Cardiac septum (tissue), 1 donor: ENCODE measurements around the gene RAB39A. TPM values are rescaled to one million over a fixed set of nuclear protein-coding genes. Genes with fewer than 3 reads are reported as not detected.
A peak's percentile ranks its signal among the peaks of the same experiment; 100 is the strongest.

Experiments used
- DNase-seq: peaks from one replicate; pipeline ENCODE4 v3.0.0-alpha.2; 2020; ENCODE audit warnings: low spot score
- intact Hi-C: fragments of 100-400 bp; cut with DNase I; formaldehyde crosslinking; loops from one replicate; pipeline ENCODE4 v1.14.0; 2022
- total RNA-seq: library from RNA; stranded (reverse); fragmentation: NEBNext Ultra II Directional; extraction: Animal tissue kit (Norgen Biotek cat#: 25700); gene quantifications from one replicate; pipeline ENCODE4 v1.2.1, GENCODE V29; 2021
- donor health status: DM: no; HTN: no; CAD: no.

Gene RAB39A
- total RNA-seq, 1 donor from 2014 or later, result 0.54 TPM

- intact Hi-C loops, result no loop called here
- DNase-seq, result no peak
Observed at GRCh38 chr11:107956543-107956942, 28.3 kb downstream of the RAB39A start.

- DNase-seq, result no peak
- intact Hi-C loops, result no loop called here
Observed at GRCh38 chr11:107957109-107957588, 28.9 kb downstream of the RAB39A start.

DNA sequence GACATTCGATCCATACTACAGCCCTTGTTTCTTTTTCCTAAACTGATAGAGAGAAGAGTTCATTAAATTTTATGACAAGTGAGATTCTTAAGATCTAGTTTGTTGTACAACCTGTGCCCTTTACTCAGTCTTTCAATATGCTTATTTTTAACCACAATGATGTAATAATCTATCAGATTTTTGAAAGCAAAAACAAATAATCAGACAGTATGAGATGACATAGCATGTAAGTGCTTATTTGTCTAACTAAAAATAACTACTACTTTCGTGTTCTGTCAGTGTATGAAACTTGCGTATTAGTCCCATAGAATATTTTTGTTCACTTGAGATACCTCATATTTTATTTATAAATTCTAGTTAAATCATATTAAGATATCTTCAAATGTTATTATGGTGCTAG is 33.2 kb downstream of the RAB39A start:
- no peak for DNase-seq
- intact Hi-C loops, result no loop called here

DNA sequence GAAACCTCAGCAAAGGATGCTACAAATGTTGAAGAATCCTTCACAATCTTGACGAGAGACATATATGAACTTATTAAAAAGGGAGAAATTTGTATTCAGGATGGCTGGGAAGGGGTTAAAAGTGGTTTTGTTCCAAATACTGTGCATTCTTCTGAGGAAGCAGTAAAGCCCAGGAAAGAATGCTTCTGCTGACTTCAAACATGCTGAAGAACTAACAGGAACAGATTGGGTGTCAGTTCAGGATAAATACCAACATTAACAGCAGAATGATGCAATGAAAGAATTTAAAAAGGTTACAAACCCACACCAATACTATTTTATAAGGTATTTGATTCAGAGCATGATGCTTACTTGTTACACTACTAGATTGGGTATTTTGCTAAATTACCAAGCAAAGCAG is 33.9 kb downstream of the RAB39A start:
- intact Hi-C loops, result no loop called here
- DNase-seq, result no peak

DNA sequence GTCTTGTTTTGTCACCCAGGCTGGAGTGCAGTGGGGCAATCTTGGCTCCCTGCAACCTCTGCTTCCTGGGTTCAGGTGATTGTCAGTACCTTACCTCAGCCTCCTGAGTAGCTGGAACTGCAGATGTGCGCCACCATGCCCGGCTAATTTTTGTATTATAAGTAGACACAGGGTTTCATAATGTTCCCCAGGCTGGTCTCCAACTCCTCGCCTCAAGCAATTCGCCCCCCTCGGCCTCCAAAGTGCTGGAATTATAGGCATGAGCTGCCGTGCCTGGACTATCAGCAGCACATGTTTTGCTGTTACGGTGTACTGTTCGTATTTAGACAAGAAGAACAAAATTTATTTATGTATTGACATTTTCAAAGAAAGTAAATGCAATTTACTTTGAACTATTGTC is 34.8 kb downstream of the RAB39A start:
- DNase-seq, result no peak
- intact Hi-C loops, result no loop called here

- intact Hi-C loops, result no loop called here
- no peak for DNase-seq
Observed at GRCh38 chr11:107969219-107969618, 41.0 kb downstream of the RAB39A start.

GRCh38 chr11:107970049-107970448 is 41.8 kb downstream of the RAB39A start:
- intact Hi-C loops, result no loop called here
- DNase-seq, result no peak

- no peak for DNase-seq
- intact Hi-C loops, result no loop called here
Observed at GRCh38 chr11:107973641-107974040, 45.4 kb downstream of the RAB39A start.

GRCh38 chr11:107988397-107989158 is 60.3 kb downstream of the RAB39A start:
- intact Hi-C loops, result no loop called here
- DNase-seq, result no peak

DNA sequence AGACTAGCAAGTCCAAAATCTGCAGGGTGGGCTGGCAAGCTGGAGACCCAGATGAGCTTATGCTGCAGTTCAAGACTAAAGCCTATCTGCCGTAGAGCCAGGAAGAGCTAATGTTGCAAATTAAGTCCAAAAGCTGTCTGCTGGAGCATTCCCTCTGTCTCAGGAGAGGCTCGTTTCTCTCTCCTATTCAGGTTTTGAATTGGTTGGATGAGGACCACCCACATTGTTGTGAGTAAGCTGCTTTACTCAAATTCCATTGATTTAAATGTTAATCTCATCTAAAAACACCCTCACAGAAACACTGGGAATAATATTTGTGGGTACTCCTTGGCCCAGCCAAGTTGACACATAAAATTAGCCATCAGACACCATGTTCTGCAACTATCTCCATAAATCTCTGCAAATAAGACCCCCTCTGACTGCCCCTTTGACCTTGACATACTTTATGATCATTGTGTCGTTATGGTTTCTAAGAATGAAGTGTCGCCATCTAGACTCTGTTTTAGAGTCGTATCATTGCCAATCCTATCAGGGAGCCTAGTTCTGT is 63.7 kb downstream of the RAB39A start:
- intact Hi-C loops, result no loop called here
- no peak for DNase-seq

GRCh38 chr11:107996006-107996776 is 67.9 kb downstream of the RAB39A start:
- intact Hi-C loops, result no loop called here
- DNase-seq, result no peak

GRCh38 chr11:107998761-107999160 is 70.5 kb downstream of the RAB39A start:
- DNase-seq, result no peak
- intact Hi-C loops, result no loop called here

DNA sequence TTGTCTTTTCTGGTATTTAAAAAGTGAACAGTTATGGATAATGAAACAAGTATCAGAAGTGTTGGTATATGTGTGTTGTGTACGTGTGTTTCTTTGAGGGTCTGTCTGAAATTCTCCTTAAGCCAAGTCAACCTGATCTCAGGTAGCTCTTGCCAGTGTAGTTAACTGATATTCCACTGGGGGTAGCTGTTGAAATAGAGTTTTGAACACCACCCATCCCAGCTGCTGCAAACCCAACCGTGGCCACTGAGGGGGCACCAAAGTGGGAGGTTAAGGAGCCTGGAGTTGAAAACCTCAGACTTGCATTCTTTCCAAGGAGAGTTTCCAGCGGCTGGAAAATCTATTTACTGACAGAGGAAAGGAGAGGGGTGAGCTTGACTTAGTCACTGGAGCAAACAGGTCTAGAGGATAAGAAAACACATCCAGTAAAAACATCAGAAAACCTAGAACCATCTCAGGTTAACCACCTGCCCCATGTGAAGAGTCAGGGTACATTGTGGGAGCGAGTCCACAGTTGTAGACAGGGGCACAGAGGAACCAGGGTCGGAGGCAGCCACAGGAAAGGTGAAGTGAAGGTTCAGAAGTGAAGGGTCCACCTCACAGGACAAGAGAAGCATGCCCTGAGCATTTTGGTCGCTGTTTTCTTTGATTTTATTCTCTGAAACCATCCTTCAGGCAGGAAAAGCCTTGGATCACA is 71.7 kb downstream of the RAB39A start:
- intact Hi-C loops, result loop anchor here (10.0 kb wide), 1 partner anchor 225 kb away; the partner anchor contains the start of genes ATM and NPAT
- no peak for DNase-seq

DNA sequence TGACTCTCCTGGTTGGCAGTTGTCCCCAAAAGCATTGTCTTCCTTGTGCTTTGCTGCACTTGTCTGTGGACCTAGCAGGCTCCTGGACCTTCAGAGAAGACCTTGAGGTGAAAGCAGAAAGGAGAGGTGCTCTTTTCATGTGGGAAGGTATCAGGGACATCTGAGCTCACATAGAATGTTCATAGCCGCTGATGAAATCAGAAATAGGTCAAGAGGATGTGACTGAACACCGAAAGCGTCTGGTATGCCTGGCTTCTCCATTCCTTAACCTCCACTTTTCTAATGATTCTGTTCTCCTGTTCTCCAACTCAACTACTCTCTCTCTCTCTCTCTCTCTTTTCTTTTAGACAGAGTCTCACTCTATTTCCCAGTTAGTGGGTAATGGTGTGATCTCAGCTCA is 74.2 kb downstream of the RAB39A start:
- no peak for DNase-seq
- intact Hi-C loops, result loop anchor here (10.0 kb wide), 1 partner anchor 222 kb away; the partner anchor contains the start of genes ATM and NPAT

- intact Hi-C loops, result loop anchor here (10.0 kb wide), 1 partner anchor 221 kb away; the partner anchor contains the start of genes ATM and NPAT
- DNase-seq, result no peak
Observed at GRCh38 chr11:108003623-108004022, 75.4 kb downstream of the RAB39A start.

DNA sequence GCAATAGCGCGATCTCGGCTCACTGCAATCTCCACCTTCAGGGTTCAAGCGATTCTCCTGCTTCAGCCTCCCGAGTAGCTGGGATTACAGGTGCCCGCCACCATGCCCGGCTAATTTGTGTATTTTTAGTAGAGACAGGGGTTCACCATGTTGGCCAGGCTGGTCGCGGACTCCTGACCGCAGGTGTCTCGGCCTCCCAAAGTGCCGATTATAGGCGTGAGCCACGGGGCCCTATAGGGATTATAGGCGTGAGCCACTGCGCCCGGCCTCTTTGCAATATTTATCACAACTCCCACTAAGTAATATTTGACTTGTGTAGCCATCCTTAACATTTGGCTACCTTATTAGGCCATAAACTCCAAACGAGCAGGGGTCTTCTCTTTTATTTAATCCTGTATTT is 79.6 kb downstream of the RAB39A start:
- intact Hi-C loops, result loop anchor here (5.0 to 10.0 kb wide), 2 partner anchors 114 to 217 kb away; partner anchors contain the start of genes ACAT1, ATM and NPAT
- no peak for DNase-seq

DNA sequence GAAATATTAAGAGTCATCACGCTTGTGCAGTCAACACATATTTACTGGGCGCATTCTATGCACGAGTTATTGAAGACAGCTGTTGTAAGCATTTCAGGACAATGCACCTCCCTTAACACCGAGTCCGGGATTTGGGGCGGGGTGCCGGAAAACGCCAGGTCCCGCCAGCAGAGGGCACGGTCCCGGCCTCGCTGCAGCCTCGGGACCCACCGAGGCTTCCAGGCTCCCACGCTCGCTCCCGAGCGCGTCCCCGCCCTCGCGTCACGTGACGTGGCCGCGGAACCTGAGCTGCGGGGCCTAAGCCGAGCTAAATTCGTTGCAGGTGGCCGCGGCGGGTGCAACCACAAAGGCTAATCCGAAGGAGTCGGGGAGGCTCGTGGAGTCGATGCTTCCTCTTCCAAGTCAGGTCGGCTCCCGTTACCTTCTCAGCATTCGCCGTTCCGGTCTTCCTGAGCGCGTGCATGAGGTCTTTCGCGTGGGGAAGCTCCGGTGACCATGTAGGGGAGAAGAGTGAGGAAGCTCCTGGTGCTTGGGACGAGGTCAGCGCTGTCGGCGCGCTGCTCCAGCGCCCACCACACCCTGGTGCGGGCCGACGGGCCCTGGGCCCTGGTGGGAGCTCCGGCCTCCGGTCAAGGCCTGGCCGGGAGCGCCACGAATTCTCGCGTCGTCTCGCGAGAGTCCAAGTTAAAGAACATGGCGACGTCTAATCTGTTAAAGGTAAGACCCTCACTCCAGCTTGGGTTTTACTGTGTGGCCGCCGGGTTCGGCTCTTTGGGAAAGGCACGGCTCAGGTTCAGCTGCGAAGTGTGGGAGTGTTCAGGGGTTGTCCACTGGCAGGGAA is 80.6 kb downstream of the RAB39A start, which contains the start of gene CUL5:
Gene CUL5 (plus strand): TSS at position 243 of the 841 bp plus-strand sequence. CDS start 451 bp downstream, at position 694.
- DNase-seq, result peak; percentile 96
- intact Hi-C loops, result loop anchor here (5.0 to 10.0 kb wide), 2 partner anchors 113 to 216 kb away; partner anchors contain the start of genes ACAT1, ATM and NPAT
